Esophagus muscularis mucosa (tissue), 3 donors: ENCODE measurements around the gene ARID3A.

ENCODE experiments used
- POLR2AphosphoS5 ChIP-seq, 2 donors: sonication (generic); formaldehyde crosslinking; IDR thresholded peaks; one replicate each; pipeline ENCODE4 v1.6.1; 2017; ENCODE audit warnings: antibody characterized with exemption in 2 of 2
- TF ChIP-seq, protein P1 (sequence below), 3 experiments: fragments of 200-600 bp in 2 of 3; fragments of 450-650 bp in 1 of 3; sonication (generic) in 2 of 3; IDR thresholded peaks; one replicate each; pipeline ENCODE4 v1.5.1; 2017 to 2019; ENCODE audit warnings: antibody characterized with exemption in 3 of 3, mild to moderate bottlenecking in 2 of 3, moderate library complexity in 1 of 3

DNA sequence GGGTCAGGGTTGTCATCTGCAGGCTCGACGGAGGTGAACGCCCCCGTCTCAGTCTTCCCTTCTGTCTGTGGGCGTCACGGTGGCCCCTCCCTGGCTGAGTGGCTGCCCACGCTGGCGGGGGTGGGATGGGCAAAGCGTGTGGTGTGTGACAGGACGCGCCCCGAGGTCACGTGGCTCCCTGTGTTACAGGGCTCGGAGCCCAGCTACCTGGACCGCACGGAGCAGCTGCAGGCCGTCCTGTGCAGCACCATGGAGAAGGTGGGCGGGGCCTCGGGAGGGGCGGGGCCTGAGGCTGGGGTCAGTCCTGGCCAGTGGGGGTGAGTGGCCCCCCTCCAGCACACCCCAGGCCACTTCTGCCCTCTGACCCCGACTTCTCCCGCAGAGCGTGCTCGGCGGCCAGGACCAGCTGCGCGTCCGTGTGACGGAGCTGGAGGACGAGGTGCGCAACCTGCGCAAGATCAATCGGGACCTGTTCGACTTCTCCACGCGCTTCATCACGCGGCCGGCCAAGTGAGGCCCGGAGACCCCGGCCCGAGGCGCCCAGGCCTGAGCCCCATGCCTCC is 68.1 kb downstream of the ARID3A start:
- TF ChIP-seq POLR2AphosphoS5 (IDR thresholded peaks at IDR 0.05), result no peak
- TF ChIP-seq, protein P1, sequence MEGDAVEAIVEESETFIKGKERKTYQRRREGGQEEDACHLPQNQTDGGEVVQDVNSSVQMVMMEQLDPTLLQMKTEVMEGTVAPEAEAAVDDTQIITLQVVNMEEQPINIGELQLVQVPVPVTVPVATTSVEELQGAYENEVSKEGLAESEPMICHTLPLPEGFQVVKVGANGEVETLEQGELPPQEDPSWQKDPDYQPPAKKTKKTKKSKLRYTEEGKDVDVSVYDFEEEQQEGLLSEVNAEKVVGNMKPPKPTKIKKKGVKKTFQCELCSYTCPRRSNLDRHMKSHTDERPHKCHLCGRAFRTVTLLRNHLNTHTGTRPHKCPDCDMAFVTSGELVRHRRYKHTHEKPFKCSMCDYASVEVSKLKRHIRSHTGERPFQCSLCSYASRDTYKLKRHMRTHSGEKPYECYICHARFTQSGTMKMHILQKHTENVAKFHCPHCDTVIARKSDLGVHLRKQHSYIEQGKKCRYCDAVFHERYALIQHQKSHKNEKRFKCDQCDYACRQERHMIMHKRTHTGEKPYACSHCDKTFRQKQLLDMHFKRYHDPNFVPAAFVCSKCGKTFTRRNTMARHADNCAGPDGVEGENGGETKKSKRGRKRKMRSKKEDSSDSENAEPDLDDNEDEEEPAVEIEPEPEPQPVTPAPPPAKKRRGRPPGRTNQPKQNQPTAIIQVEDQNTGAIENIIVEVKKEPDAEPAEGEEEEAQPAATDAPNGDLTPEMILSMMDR (IDR thresholded peaks at IDR 0.05), result no peak
